ENCODE results near the gene MAP1S.
A peak's percentile ranks its signal among the peaks of the same experiment; 100 is the strongest.
"Not testable (repeated sequence)": the region's sequence is repeated elsewhere in the genome, so short reads cannot be mapped to it uniquely, and the experiment has no call there.

Gene MAP1S

DNA sequence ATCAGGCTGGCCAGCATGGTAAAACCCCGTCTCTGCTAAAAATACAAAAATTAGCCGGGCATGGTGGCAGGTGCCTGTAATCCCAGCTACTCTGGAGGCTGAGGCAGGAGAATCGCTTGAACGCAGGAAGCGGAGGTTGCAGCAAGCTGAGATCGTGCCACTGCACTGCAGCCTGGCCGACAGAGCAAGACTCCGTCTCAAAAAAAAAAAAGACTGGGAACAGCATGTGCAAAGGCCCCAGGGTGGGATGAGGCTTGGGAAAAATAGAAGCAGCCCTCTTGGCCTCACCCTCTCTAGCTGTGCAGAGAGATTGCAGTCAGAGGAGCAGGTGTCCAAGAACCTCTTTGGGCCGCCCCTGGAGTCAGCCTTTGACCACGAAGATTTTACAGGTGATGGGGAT, 58.6 kb downstream of the MAP1S start:
- H3K18ac ChIP-seq (ENCODE audit: low read length); H3K4me2 ChIP-seq (ENCODE audit: low read length); H3K23ac ChIP-seq (ENCODE audit: low read length); H3K9ac ChIP-seq (ENCODE audit: low read length); H2BK5ac ChIP-seq (ENCODE audit: low read depth, low read length, poor library complexity); H4K91ac ChIP-seq (ENCODE audit: low read depth, low read length); H3K9me3 ChIP-seq (ENCODE audit: insufficient read depth, low read depth, low read length); H4K12ac ChIP-seq (ENCODE audit: low read depth, low read length); H3K79me2 ChIP-seq (ENCODE audit: control insufficient read depth, insufficient read depth, low read length, poor library complexity); H2BK12ac ChIP-seq (ENCODE audit: low read length); H2AK5ac ChIP-seq (ENCODE audit: low read length); H3K79me1 ChIP-seq (ENCODE audit: low read length); H3K27ac ChIP-seq (ENCODE audit: low read depth, low read length); H4K8ac ChIP-seq (ENCODE audit: low read depth, low read length); H3K4me1 ChIP-seq (ENCODE audit: control insufficient read depth in 1 of 2, insufficient read depth in 2 of 2, low read length in 2 of 2); H3K14ac ChIP-seq (ENCODE audit: low read length); DNase-seq; H2AFZ ChIP-seq (ENCODE audit: insufficient read depth, low read length, poor library complexity); H2BK120ac ChIP-seq (ENCODE audit: insufficient read depth, low read length, poor library complexity); H3K36me3 ChIP-seq (ENCODE audit: control insufficient read depth in 1 of 2, insufficient read depth in 2 of 2, low read length in 2 of 2); H3K27me3 ChIP-seq (ENCODE audit: insufficient read depth, low read length); H3K4me3 ChIP-seq (ENCODE audit: low read depth, low read length); H3K4ac ChIP-seq (ENCODE audit: low read depth, low read length): not testable (repeated sequence)
- WGBS (ENCODE audit: extremely low coverage, insufficient coverage, insufficient read length), result no CpG with 5 or more reads among the region's 10 CpGs

DNA sequence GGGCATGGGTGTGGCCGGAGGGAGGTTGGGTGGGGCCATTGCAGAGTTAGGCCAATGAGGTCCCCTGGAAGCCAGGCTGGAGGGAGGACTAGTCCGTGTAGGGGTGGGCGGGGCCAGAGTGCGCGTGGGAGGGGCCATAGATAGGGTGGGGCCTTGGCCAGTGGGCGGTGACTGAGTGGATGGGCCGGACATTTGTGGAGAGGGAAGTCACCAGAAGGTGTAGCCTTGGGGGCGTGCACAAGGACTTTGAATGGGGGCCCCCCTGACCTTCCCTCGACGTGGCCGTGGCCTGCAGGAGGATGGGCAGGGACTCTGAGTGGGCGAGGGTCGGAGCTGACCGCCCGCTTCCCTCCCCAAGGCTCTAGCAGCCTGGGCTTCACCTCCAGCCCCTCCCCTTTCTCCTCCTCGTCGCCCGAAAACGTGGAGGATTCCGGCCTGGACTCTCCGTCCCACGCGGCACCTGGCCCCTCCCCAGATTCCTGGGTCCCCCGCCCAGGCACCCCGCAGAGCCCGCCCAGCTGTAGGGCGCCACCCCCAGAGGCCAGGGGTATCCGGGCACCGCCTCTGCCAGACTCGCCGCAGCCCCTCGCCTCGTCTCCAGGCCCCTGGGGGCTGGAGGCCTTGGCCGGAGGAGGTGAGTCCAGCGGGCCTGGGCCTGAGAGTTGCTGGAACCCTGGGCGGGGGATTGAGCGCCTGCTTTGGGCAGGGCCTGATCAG, 59.1 kb downstream of the MAP1S start:
- Histone ChIP-seq H3K4me1 (ENCODE audit: control insufficient read depth in 1 of 2, insufficient read depth in 2 of 2, low read length in 2 of 2) (peaks cover 0 to 2% of the 10 kb centered on the region in 2 experiments), H2BK120ac (ENCODE audit: insufficient read depth, low read length, poor library complexity) (no peak overlapping the region), H3K23ac (ENCODE audit: low read length) (no peak overlapping the region), H3K4ac (ENCODE audit: low read depth, low read length) (no peak overlapping the region), H3K79me2 (ENCODE audit: control insufficient read depth, insufficient read depth, low read length, poor library complexity) (no peaks in the 10 kb centered on the region), H2AK5ac (ENCODE audit: low read length) (no peak overlapping the region), H4K91ac (ENCODE audit: low read depth, low read length) (no peak overlapping the region), H3K27me3 (ENCODE audit: insufficient read depth, low read length) (no peaks in the 10 kb centered on the region), H4K8ac (ENCODE audit: low read depth, low read length) (no peak overlapping the region), H3K4me3 (ENCODE audit: low read depth, low read length) (no peak overlapping the region), H2BK12ac (ENCODE audit: low read length) (no peak overlapping the region), H3K79me1 (ENCODE audit: low read length) (no peaks in the 10 kb centered on the region), H3K4me2 (ENCODE audit: low read length) (peak overlapping the region; percentile 53), H2AFZ (ENCODE audit: insufficient read depth, low read length, poor library complexity) (no peak overlapping the region), H3K18ac (ENCODE audit: low read length) (no peak overlapping the region), H3K9ac (ENCODE audit: low read length) (no peak overlapping the region), H3K9me3 (ENCODE audit: insufficient read depth, low read depth, low read length) (peaks cover 3% of the 10 kb centered on the region), H2BK5ac (ENCODE audit: low read depth, low read length, poor library complexity) (no peak overlapping the region), H3K14ac (ENCODE audit: low read length) (no peak overlapping the region), H3K36me3 (ENCODE audit: control insufficient read depth in 1 of 2, insufficient read depth in 2 of 2, low read length in 2 of 2) (no peaks in the 10 kb centered on the region), H3K27ac (ENCODE audit: low read depth, low read length) (no peak overlapping the region), H4K12ac (ENCODE audit: low read depth, low read length) (no peak overlapping the region)
- no CpG with 5 or more reads among the region's 37 CpGs for WGBS (ENCODE audit: extremely low coverage, insufficient coverage, insufficient read length)
- DNase-seq, result peak in 1 of 2 donors; percentile 55

DNA sequence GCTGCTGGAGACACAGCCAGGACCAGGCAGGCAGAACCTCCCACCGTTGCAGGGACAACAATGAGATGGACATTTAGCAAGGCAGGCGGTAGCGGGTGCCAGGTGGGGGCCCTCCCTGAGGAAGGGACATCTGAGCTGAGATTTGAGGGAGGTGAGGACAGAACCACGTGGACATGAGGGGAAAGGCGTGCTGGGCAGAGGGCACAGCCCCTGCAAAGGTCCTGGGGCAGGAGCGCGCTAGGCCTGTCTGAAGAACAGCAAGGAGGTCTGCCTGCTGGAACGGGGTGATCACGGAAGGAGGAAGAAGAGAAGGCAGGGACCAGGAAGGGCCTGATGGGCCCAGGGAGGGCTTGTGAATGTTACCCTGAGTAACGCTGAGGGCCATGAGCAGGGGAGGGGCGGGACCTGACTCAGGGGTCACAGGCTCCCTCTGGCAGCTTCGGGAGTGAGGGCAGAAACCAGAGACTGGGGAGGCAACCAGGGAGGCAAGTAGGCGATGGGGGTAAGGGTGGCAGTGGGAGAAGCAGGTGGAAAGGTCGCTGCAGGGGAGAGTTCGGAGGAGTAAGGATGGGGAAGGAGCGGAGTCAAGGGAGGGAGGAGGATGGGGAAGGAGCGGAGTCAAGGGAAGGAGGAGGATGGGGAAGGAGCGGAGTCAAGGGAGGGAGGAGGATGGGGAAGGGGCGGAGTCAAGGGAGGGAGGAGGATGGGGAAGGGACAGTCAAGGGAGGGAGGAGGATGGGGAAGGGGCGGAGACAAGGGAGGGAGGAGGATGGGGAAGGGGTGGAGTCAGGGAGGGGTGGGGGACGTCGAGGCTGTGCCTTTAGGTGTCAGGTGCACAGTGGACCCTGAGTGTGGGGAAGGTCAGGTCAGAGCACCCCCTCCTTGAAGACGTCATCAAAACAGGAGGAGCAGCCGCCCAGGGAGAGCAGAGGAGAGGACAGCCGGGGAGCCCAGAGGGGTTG, 60.0 kb downstream of the MAP1S start:
- Histone ChIP-seq H3K4ac (ENCODE audit: low read depth, low read length) (no peak overlapping the region), H2AFZ (ENCODE audit: insufficient read depth, low read length, poor library complexity) (no peak overlapping the region), H3K23ac (ENCODE audit: low read length) (no peak overlapping the region), H2BK12ac (ENCODE audit: low read length) (no peak overlapping the region), H3K9ac (ENCODE audit: low read length) (no peak overlapping the region), H3K36me3 (ENCODE audit: control insufficient read depth in 1 of 2, insufficient read depth in 2 of 2, low read length in 2 of 2) (no peaks in the 10 kb centered on the region), H2AK5ac (ENCODE audit: low read length) (no peak overlapping the region), H3K18ac (ENCODE audit: low read length) (no peak overlapping the region), H3K27ac (ENCODE audit: low read depth, low read length) (no peak overlapping the region), H2BK120ac (ENCODE audit: insufficient read depth, low read length, poor library complexity) (no peak overlapping the region), H2BK5ac (ENCODE audit: low read depth, low read length, poor library complexity) (no peak overlapping the region), H3K79me2 (ENCODE audit: control insufficient read depth, insufficient read depth, low read length, poor library complexity) (no peaks in the 10 kb centered on the region), H4K12ac (ENCODE audit: low read depth, low read length) (no peak overlapping the region), H3K4me3 (ENCODE audit: low read depth, low read length) (no peak overlapping the region), H3K79me1 (ENCODE audit: low read length) (no peaks in the 10 kb centered on the region), H3K27me3 (ENCODE audit: insufficient read depth, low read length) (no peaks in the 10 kb centered on the region), H4K8ac (ENCODE audit: low read depth, low read length) (no peak overlapping the region), H3K14ac (ENCODE audit: low read length) (no peak overlapping the region), H3K4me1 (ENCODE audit: control insufficient read depth in 1 of 2, insufficient read depth in 2 of 2, low read length in 2 of 2) (peaks cover 0 to 2% of the 10 kb centered on the region in 2 experiments), H3K9me3 (ENCODE audit: insufficient read depth, low read depth, low read length) (peaks cover 3% of the 10 kb centered on the region), H3K4me2 (ENCODE audit: low read length) (peak overlapping the region; percentile 53), H4K91ac (ENCODE audit: low read depth, low read length) (no peak overlapping the region)
- WGBS (ENCODE audit: extremely low coverage, insufficient coverage, insufficient read length), result no CpG with 5 or more reads among the region's 25 CpGs
- no peak for DNase-seq

DNA sequence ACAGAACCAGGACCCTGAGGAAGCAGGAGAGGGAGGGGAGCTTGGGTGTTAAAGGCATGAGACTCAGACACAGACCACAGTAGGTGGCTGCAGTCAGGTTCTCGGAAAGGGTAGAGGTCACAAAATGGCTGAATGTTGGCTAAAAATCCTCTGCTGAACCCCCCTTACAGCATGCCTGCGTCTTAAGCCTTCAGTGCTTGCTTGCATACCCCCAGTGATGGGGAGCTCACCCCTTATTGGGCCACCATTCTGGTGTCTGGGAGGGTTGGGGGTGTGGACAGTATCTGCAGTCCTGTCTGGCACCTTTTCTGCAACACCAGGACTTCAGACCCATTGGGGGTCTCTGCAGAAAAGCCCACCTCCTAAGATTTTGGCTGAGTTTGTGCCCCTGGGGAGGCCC, 61.5 kb downstream of the MAP1S start:
- Histone ChIP-seq H3K9ac (ENCODE audit: low read length) (no peak overlapping the region), H3K27ac (ENCODE audit: low read depth, low read length) (no peak overlapping the region), H3K23ac (ENCODE audit: low read length) (no peak overlapping the region), H3K79me2 (ENCODE audit: control insufficient read depth, insufficient read depth, low read length, poor library complexity) (no peaks in the 10 kb centered on the region), H2AK5ac (ENCODE audit: low read length) (no peak overlapping the region), H2AFZ (ENCODE audit: insufficient read depth, low read length, poor library complexity) (no peak overlapping the region), H4K12ac (ENCODE audit: low read depth, low read length) (no peak overlapping the region), H3K18ac (ENCODE audit: low read length) (no peak overlapping the region), H3K27me3 (ENCODE audit: insufficient read depth, low read length) (no peaks in the 10 kb centered on the region), H2BK120ac (ENCODE audit: insufficient read depth, low read length, poor library complexity) (no peak overlapping the region), H4K91ac (ENCODE audit: low read depth, low read length) (no peak overlapping the region), H3K4me3 (ENCODE audit: low read depth, low read length) (no peak overlapping the region), H2BK5ac (ENCODE audit: low read depth, low read length, poor library complexity) (no peak overlapping the region), H4K8ac (ENCODE audit: low read depth, low read length) (no peak overlapping the region), H3K14ac (ENCODE audit: low read length) (no peak overlapping the region), H3K36me3 (ENCODE audit: control insufficient read depth in 1 of 2, insufficient read depth in 2 of 2, low read length in 2 of 2) (no peaks in the 10 kb centered on the region), H3K79me1 (ENCODE audit: low read length) (no peaks in the 10 kb centered on the region), H2BK12ac (ENCODE audit: low read length) (no peak overlapping the region), H3K4me2 (ENCODE audit: low read length) (no peak overlapping the region), H3K4ac (ENCODE audit: low read depth, low read length) (no peak overlapping the region), H3K9me3 (ENCODE audit: insufficient read depth, low read depth, low read length) (peaks cover 3% of the 10 kb centered on the region), H3K4me1 (ENCODE audit: control insufficient read depth in 1 of 2, insufficient read depth in 2 of 2, low read length in 2 of 2) (peaks cover 0 to 2% of the 10 kb centered on the region in 2 experiments)
- DNase-seq, result no peak
- no CpG with 5 or more reads among the region's 2 CpGs for WGBS (ENCODE audit: extremely low coverage, insufficient coverage, insufficient read length)

All from trophoblast cell (in vitro differentiated cells and primary cell).